Fibroblast of the aortic adventitia (primary cell): ENCODE measurements around the gene ACTL8. TPM values are rescaled to one million over a fixed set of nuclear protein-coding genes. Genes with fewer than 3 reads are reported as not detected.

Experiments
- DNase-seq: peaks from one replicate; pipeline ENCODE4 v3.0.0-alpha.2; 2010; ENCODE audit warnings: low read depth
- H3K4me3 ChIP-seq: 2 replicates; pipeline ENCODE4 v1.5.1; 2011; ENCODE audit warnings: low read depth, mild to moderate bottlenecking, control low read depth, low read length, moderate library complexity
- total RNA-seq: library from RNA; depleted of rRNA; stranded (reverse); fragments of >200 nt; gene quantifications from 2 replicates; pipeline ENCODE4 v1.2.3, GENCODE V29; 2012; ENCODE audit warnings: low replicate concordance
- TF ChIP-seq, protein P1 (sequence below): IDR thresholded peaks from 2 replicates; pipeline ENCODE4 v1.5.1; 2011; ENCODE audit warnings: mild to moderate bottlenecking, low read length, control low read depth, inconsistent platforms; ENCODE audit not compliant: insufficient read depth

The ACTL8 gene
- total RNA-seq, 1 donor = not detected

- TF ChIP-seq, protein P1, sequence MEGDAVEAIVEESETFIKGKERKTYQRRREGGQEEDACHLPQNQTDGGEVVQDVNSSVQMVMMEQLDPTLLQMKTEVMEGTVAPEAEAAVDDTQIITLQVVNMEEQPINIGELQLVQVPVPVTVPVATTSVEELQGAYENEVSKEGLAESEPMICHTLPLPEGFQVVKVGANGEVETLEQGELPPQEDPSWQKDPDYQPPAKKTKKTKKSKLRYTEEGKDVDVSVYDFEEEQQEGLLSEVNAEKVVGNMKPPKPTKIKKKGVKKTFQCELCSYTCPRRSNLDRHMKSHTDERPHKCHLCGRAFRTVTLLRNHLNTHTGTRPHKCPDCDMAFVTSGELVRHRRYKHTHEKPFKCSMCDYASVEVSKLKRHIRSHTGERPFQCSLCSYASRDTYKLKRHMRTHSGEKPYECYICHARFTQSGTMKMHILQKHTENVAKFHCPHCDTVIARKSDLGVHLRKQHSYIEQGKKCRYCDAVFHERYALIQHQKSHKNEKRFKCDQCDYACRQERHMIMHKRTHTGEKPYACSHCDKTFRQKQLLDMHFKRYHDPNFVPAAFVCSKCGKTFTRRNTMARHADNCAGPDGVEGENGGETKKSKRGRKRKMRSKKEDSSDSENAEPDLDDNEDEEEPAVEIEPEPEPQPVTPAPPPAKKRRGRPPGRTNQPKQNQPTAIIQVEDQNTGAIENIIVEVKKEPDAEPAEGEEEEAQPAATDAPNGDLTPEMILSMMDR = no peak
- no peak overlapping the region for H3K4me3 ChIP-seq
- DNase-seq = no peak
These were observed 8.9 kb downstream of the ACTL8 start for GRCh38 chr1:17763995-17764394.

DNA sequence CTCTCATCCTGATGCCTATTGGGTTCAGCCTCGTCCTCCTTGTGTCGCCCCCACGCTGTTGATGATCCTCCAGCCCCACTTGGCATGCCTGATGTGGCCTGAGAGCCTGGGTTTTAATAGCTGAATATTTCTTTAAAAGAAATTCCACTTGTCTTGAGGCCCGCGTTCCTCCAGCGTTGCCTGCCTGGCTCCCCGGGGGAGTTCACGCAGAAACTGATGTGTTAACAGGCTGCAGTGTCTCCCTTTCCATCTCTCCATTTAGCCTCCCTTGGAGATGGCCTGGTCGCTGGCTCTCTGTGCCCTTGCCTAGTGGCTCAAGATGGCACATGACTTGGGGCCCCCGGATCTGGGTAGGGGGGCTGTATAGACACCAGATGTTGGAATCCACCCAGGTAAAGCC, 9.5 kb downstream of the ACTL8 start:
- DNase-seq = no peak
- no peak overlapping the region for H3K4me3 ChIP-seq
- TF ChIP-seq, protein P1 = no peak

DNA sequence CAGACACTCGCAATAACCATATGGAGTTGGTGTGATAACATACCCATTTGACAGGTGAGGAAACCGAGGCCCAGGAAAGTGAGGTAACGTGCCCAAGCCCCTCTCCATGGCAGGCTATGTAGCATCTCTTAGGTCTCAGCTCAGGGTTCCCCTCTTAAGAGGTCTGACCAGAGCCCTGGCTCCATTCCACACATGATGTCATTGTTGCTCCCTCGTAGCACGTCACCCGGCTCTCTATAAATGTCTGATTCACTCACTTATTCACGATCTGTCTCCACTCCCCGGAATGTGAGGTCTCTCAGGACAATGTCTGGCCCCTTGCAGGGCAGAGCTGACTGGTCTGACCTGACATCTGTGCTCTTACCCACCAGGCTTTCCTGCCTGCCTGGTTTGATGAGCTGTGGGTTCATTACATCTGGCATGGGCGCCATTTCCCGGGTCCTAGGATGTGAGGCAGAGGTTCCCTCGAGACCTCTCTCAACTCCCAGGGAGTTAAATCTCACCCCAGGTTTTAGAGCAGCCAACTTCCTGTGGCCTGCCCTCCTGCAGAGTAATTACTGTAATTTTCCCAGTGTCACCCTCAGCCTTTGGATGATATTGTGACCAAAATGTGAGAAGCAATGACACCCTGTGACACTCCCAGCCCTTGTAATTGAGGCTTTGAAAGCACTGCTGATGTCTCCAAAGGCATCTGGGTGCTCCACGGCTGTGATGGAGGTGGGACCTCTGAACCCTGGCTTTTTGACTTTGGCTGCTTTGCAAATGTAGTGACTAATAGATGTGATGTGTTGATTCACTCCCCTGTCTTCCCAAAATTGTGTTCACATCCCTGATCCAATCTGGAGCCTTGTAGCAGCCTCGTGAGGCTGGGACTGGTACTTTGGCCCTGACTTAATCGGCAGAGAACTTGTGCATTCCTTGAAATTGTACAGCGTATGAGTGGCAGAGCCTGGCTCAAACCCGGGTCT, 10.6 kb downstream of the ACTL8 start:
- TF ChIP-seq, protein P1 = no peak
- DNase-seq = peak; percentile 94
- H3K4me3 ChIP-seq = no peak overlapping the region

- DNase-seq = peak; percentile 84
- H3K4me3 ChIP-seq = no peak overlapping the region
- TF ChIP-seq, protein P1 = no peak
These were observed 13.6 kb downstream of the ACTL8 start for GRCh38 chr1:17768651-17769241.

DNA sequence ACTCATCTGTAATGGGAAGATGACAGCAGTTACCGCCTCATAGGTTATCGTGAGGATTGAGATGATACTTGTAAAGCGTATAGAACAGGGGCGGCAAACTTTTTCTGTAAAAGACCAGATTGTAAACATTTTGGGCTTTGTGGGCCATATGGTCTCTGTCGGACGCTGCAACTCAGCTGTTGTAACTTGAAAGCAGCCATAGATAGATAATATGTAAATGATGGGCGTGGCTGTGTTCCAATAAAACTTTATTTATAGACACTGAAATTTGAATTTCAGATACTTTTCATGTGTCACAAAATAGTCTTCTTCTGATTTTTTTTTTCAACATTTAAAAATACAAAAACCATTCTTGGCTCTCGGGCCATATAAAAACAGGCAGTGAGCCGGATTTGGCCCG, 15.8 kb downstream of the ACTL8 start:
- TF ChIP-seq, protein P1 = no peak

DNA sequence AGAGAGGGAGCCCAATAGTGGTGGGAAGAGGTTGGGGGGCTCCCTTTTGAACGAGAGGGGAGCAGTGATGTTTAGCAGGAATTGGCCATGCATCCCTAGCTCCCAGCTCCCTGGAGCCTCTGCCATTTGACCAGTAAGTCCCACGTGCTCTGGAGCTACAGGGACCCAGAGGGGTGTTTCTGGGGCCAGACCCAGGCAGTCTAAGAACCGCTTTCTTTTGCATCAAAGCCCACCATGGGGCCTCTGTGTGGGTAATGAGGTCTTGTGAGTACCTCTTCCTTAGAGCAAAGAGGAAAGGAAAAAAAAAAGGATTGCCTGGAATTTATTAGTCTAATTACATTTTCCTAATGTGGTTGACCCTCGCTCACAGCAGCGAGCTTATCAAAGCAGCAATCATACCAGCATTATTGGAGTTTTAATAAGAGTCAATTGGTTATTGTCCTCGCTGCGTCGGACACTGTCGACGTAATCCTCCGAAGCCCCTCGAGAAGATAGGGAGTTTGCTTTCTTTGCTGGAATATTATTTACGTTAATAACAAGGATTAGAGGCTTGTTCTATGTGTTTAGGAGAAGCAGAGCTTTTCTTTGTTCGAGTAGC, 17.6 kb downstream of the ACTL8 start:
- H3K4me3 ChIP-seq = no peak overlapping the region
- TF ChIP-seq, protein P1 = no peak
- DNase-seq = no peak

More for the DNA sequence above, 15.8 kb downstream of the ACTL8 start:
- no peak overlapping the region for H3K4me3 ChIP-seq
- no peak for DNase-seq
